Heart left ventricle (tissue), 16 donors: ENCODE data around the gene SYF2. TPM values are rescaled to one million over a fixed set of nuclear protein-coding genes. Genes with fewer than 3 reads are reported as not detected.
"Not testable (repeated sequence)": the region's sequence is repeated elsewhere in the genome, so short reads cannot be mapped to it uniquely, and the experiment has no call there.

Source experiments
- ATAC-seq, 4 donors: fragments of 200-7000 bp; cut with Tn5 transposase; one replicate each; pipeline ENCODE4 v1.9.1; 2020 to 2022; ENCODE audit warnings: moderate library complexity in 4 of 4, mild to moderate bottlenecking in 3 of 4, moderate number of reproducible peaks in 1 of 4
- DNase-seq, 5 donors: peaks; one replicate each; pipeline ENCODE4 v3.0.0-alpha.2; 2020
- H3K27ac ChIP-seq, 12 donors: fragments of 200-600 bp; sonication (generic) in 4 of 12; one replicate each; pipeline versions ENCODE4 v1.5.0 to v1.8.0; 2016 to 2022; ENCODE audit warnings: mild to moderate bottlenecking in 2 of 12
- H3K27me3 ChIP-seq, 9 donors: fragments of 200-600 bp; sonication (generic) in 2 of 9; one replicate each; pipeline versions ENCODE4 v1.5.1 to v1.8.0; 2016 to 2022; ENCODE audit warnings: mild to moderate bottlenecking in 3 of 9
- H3K36me3 ChIP-seq, 9 donors: fragments of 200-600 bp; sonication (generic) in 2 of 9; one replicate each; pipeline versions ENCODE4 v1.5.0 to v1.8.0; 2018 to 2022; ENCODE audit warnings: mild to moderate bottlenecking in 2 of 9
- H3K4me1 ChIP-seq, 12 donors: fragments of 200-600 bp; sonication (generic) in 4 of 12; one replicate each; pipeline versions ENCODE4 v1.5.0 to v1.8.0; 2016 to 2022; ENCODE audit warnings: mild to moderate bottlenecking in 3 of 12
- H3K4me3 ChIP-seq, 12 donors: fragments of 200-600 bp; sonication (generic) in 4 of 12; one replicate each; pipeline versions ENCODE4 v1.5.0 to v1.8.0; 2017 to 2022; ENCODE audit warnings: mild to moderate bottlenecking in 9 of 12, moderate library complexity in 4 of 12
- H3K9me3 ChIP-seq, 12 donors: fragments of 200-600 bp; sonication (generic) in 4 of 12; one replicate each; pipeline versions ENCODE4 v1.5.0 to v1.8.0; 2016 to 2022; ENCODE audit warnings: mild to moderate bottlenecking in 1 of 12
- CTCF ChIP-seq, 12 donors: fragments of 200-600 bp; sonication (generic) in 4 of 12; IDR thresholded peaks; one replicate each; pipeline versions ENCODE4 v1.5.0 to v1.8.0; 2018 to 2022; ENCODE audit warnings: antibody characterized with exemption in 12 of 12, mild to moderate bottlenecking in 5 of 12
- POLR2A ChIP-seq, 2 donors: fragments of 450-650 bp; IDR thresholded peaks; one replicate each; pipeline ENCODE4 v1.6.1; 2017; ENCODE audit warnings: antibody characterized with exemption in 2 of 2, mild to moderate bottlenecking in 2 of 2, moderate library complexity in 2 of 2
- WGBS, 4 donors: extraction: QIAGEN DNeasy Blood & Tissue Kit in 2 of 4; methylation state at CpG; one replicate each; pipeline versions ENCODE4 v1.1.5 to v1.1.7; 2013 to 2018; 5-methylcytosine and 5-hydroxymethylcytosine counted together
- intact Hi-C, 10 donors: fragments of 100-400 bp; cut with DNase I; formaldehyde crosslinking; loops; one replicate each; pipeline versions ENCODE4 v1.11.1 to v1.14.2; 2022
- long read RNA-seq, 3 donors: library from polyadenylated mRNA; unstranded; transcript quantifications; one replicate each; pipeline ENCODE4 v2.0.0, GENCODE V29; 2020 to 2021
- polyA plus RNA-seq, 2 donors: library from polyadenylated mRNA; stranded (reverse); fragments of 200-250 nt; gene quantifications; one replicate each; pipeline ENCODE4 v1.2.3, GENCODE V29; 2013
- total RNA-seq, 9 donors: library from RNA; depleted of rRNA in 2 of 9; stranded (reverse); fragments of >200 nt in 2 of 9; fragmentation: NEBNext Ultra II Directional in 3 of 9; extraction: Animal tissue kit (Norgen Biotek cat#: 25700) in 3 of 9; gene quantifications; one replicate each; pipeline versions ENCODE4 v1.1.0 to v1.2.4, GENCODE V29; 2016 to 2023
- donor health status: ischemic (EF 13 %, LVEDD 7.1; RV severe dilation, severe dysfunction).
- donor health status: healthy with polysubstance abuse.
- donor health status: DM: no; HTN: yes; CAD: no.
- donor health status: DM: no; HTN: no; CAD: no.
- donor health status: ischemic (EF 25% LVEDD 6.9; RV normal size, moderate dysfunction).
- donor health status: ischemic (EF 25% LVEDD 5.7; RV mildly dilated, moderate dysfunction).
- donor health status: healthy.
- donor health status: DM: yes; HTN: yes; CAD: no.
- donor health status: ischemic (EF 35%, LVEDD 5.7; RV mildly dilated, moderate dysfunction).
- donor health status: nonischemic (EF 11% LVEDD 7.7; RV severe dilation, severe dysfunction).
- donor health status: DM: yes; HTN: yes; CAD: no.
- donor health status: PGD.
- donor health status: ischemic (EF 29% LVEDD 5.4; RV normal size, mild dysfunction).
- donor health status: nonischemic (EF 23%, LVEDD 6.1; RV moderate dilation, normal function).

The SYF2 gene
- 10 to 100 TPM; 25.0 to 41.3 (median 31.6) TPM for total RNA-seq
- 10 to 100 TPM; 43.1 to 60.3 TPM for polyA plus RNA-seq
- long read RNA-seq, donor 1, transcript SYF2-201 (7 exons, 1,345 nt) = major isoform, 31 of 43 reads
- long read RNA-seq, donor 1, partial matches to known transcripts = 8 of 43 reads
- long read RNA-seq, donor 1, other reads (novel, unspliced or antisense) = 2 of 43 reads
- long read RNA-seq, donor 2, transcript SYF2-201 (7 exons, 1,345 nt) = major isoform, 29 of 33 reads
- long read RNA-seq, donor 2, partial matches to known transcripts = 4 of 33 reads
- long read RNA-seq, donor 2, other reads (novel, unspliced or antisense) = 0 of 33 reads
- long read RNA-seq, donor 3, transcript SYF2-201 (7 exons, 1,345 nt) = major isoform, 14 of 20 reads
- long read RNA-seq, donor 3, partial matches to known transcripts = 4 of 20 reads
- long read RNA-seq, donor 3, other reads (novel, unspliced or antisense) = 0 of 20 reads

DNA sequence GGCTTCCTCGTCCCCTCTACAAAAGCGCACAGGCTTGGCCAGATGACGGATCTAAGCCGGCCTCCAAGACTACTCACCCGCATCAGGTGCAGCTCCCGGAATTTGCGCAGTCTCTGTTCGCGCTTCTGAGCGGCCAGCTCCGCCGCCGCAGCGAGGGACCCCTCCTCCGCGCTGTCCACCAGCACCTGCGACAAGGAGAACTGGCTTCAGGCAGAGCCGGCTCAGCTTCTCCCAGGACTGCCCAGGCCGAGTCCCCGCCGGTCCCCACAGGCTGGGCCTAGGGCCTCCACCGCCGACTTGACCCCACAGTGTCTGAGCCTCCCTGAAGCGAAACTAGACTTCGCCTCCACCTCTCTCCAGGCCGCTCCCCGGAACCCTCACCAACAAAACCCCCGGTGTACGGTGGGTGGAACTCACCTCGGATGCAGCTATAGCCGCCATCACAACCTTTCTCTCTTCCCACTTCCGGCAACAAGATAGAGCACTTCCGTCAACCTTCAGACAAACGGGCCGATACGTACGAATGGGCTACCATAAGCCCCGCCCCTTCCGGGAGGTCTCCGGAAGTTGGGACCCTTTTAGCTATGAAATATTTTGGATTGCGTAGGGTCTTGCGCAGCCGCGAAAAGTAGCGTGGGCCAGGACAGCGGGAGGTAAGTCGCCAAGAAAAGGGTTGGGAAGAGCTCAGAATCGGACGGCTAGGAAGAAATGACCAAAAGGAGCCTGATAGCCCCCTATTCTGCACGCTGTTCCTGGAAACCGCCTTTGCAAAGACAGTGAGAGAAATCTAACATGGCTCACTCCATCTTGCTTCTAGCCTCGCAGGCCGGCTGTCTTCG is at the start of gene SYF2:
Gene SYF2, minus strand, starts transcription at position 476 of the 839 bp plus-strand sequence. Its CDS starts 35 bp downstream, at position 441.
- H3K27me3 ChIP-seq = no peaks in the 10 kb centered on the region
- TF ChIP-seq POLR2A (IDR thresholded peaks at IDR 0.05) (peak in 1 of 2 donors; percentile 52), CTCF (IDR thresholded peaks at IDR 0.05) (no peak)
- DNase-seq (peak; percentile 92 to 95 (median 92)), ATAC-seq (peak; percentile 91 to 97 (median 95))
- peak within 1 kb of the TSS; percentile 73 to 98 (median 92) for H3K27ac ChIP-seq
- peaks cover 0 to 47% (median 27%) of the 10 kb centered on the region in 12 donors for H3K4me1 ChIP-seq
- H3K9me3 ChIP-seq = no peaks in the 10 kb centered on the region
- intact Hi-C loops = no loop called here
- WGBS, 4 donors = 0 to 2% (median 1%) methylated on average over 43 to 54 of the region's 54 CpGs
- peak within 1 kb of the TSS; percentile 60 to 94 (median 76) for H3K4me3 ChIP-seq
- peaks cover 3 to 59% (median 47%) of the 10 kb centered on the region in 9 donors for H3K36me3 ChIP-seq

DNA sequence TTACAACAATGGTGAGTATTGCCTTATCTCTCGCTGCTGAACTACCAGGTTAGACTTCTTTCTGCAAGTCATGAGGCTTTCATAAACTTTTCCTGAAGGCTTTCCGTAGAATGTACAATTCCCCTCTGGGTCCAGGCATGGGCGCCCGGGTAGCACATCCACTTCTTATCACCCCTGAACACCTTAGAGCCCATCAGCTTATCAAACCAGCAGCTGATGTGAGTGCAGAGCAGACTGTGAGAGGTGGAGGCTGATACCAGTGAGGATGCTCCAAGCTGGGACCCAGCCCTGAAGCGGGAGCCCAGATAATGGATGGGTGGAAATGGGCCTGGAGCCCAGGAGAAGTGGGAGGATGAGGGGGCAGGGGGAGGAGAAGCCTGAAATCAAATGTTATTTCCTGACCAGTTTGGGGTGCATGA is 47.4 kb upstream of the SYF2 start:
- not testable (repeated sequence) for H3K27me3 ChIP-seq, H3K27ac ChIP-seq, ATAC-seq, DNase-seq, H3K4me1 ChIP-seq, H3K4me3 ChIP-seq, H3K36me3 ChIP-seq, H3K9me3 ChIP-seq
- 66 to 78% (median 75%) methylated on average over 3 to 4 of the region's 5 CpGs for WGBS, 4 donors
- intact Hi-C loops = loop anchor here in 1 of 10 donors (10.0 kb wide), 1 partner anchor 235 kb away; no protein-coding TSS in a partner anchor

DNA sequence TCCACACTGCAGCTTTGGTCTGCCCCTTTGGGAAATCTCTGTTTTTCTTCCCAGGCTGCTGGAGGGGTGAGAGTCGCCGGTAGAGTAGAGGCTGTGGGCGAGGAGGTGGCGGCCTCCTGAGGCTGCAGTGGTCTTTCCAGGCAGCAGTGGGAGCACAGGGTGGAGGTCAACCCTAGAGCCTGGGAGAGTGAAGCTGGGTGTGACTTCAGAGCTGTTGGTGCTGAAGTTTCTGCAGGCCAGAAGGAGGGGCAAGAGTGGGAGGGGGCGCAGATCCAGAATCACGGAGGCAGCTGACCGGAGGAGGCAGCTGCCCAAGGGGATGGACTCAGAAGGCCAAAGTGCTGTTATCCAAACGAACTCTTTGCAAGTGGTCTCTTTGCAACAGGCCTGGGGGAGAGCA is 46.5 kb upstream of the SYF2 start:
- DNase-seq, H3K27ac ChIP-seq, H3K36me3 ChIP-seq, ATAC-seq, H3K4me3 ChIP-seq, intact Hi-C loops, H3K9me3 ChIP-seq, H3K27me3 ChIP-seq, H3K4me1 ChIP-seq: not testable (repeated sequence)
- 67 to 70% (median 70%) methylated on average over 3 to 7 of the region's 8 CpGs for WGBS, 4 donors

DNA sequence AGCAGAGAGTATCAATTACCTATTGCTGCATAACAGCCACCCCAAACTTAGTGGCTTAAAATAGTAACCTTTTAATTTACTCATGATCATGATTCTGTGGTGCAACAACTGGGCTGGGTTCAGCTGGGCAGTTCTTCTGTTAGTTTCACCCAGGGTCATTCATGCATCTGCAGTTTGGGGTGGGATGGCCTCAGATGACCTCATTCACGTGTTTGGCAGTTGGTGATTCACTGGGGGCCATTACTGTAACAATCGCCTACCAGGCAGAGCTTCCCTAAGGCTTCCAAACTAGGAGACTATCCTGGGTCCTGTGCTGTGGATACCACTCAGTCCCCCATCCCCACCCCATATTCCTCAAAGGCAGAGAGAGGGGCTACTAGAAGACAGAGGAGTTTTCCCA is 46.1 kb upstream of the SYF2 start:
- H3K36me3 ChIP-seq, DNase-seq, H3K9me3 ChIP-seq, H3K27me3 ChIP-seq, H3K4me1 ChIP-seq, H3K4me3 ChIP-seq, H3K27ac ChIP-seq, intact Hi-C loops, ATAC-seq: not testable (repeated sequence)
- whole genome bisulfite sequencing, 4 donors = 66 to 76% (median 67%) methylated on average over 2 of the region's 2 CpGs; no CpG with 5 or more reads in 1 of the 4 donors

DNA sequence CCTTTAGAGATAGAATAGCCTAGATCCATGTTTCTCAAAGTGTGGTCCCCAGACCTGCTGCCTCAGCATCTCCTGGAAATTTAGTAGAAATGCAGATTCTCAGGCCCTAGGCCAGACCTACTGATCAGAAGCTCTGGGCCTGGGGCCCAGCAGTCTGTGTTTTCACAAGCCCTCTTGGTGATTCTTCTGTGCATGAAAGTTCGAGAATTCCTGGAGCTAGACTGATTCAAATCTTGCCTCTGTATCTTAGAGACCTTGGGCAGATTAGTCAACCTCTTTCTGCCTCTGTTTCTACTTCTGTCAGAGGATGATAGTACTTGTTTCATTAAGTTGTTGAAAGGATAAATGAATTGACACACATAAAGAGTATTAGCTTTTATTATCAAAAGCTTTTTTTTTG is 45.0 kb upstream of the SYF2 start:
- H3K27ac ChIP-seq, intact Hi-C loops, DNase-seq, ATAC-seq, H3K36me3 ChIP-seq, H3K27me3 ChIP-seq, H3K4me1 ChIP-seq, H3K4me3 ChIP-seq, H3K9me3 ChIP-seq: not testable (repeated sequence)
- WGBS, 4 donors = 83 to 84% (median 84%) methylated on average over 1 of the region's 1 CpG; no CpG with 5 or more reads in 1 of the 4 donors

- H3K27me3 ChIP-seq, H3K36me3 ChIP-seq, intact Hi-C loops, H3K4me3 ChIP-seq, H3K4me1 ChIP-seq, ATAC-seq, H3K27ac ChIP-seq, H3K9me3 ChIP-seq, DNase-seq: not testable (repeated sequence)
- 75 to 80% (median 79%) methylated on average over 4 of the region's 4 CpGs for WGBS, 4 donors
These were observed 43.3 kb upstream of the SYF2 start for GRCh38 chr1:25275648-25276047.

DNA sequence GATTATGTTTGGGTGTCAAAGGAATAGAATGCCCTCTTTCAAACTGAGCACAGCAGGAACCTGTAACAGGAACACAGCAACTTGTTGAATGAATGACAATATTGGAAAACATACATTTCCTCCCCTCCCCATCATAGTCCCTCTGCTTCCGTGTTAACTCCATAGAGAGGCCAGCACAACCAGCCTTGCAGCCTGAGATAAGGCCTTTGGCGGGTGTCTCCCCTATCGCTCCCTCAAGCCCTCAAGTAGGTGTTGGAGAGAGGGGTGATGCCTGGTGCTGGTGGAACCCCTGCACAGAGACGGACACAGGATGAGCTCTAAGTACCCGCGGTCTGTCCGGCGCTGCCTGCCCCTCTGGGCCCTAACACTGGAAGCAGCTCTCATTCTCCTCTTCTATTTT is 39.9 kb upstream of the SYF2 start, which contains the start of gene RHD:
Gene RHD, plus strand, starts transcription at position 272 of the 400 bp plus-strand sequence. Its CDS starts 39 bp downstream, at position 311.
- DNase-seq, H3K4me3 ChIP-seq, ATAC-seq, intact Hi-C loops, H3K27me3 ChIP-seq, H3K9me3 ChIP-seq, H3K27ac ChIP-seq, H3K36me3 ChIP-seq, H3K4me1 ChIP-seq: not testable (repeated sequence)
- 20 to 83% (median 71%) methylated on average over 1 to 8 of the region's 8 CpGs for WGBS, 4 donors

DNA sequence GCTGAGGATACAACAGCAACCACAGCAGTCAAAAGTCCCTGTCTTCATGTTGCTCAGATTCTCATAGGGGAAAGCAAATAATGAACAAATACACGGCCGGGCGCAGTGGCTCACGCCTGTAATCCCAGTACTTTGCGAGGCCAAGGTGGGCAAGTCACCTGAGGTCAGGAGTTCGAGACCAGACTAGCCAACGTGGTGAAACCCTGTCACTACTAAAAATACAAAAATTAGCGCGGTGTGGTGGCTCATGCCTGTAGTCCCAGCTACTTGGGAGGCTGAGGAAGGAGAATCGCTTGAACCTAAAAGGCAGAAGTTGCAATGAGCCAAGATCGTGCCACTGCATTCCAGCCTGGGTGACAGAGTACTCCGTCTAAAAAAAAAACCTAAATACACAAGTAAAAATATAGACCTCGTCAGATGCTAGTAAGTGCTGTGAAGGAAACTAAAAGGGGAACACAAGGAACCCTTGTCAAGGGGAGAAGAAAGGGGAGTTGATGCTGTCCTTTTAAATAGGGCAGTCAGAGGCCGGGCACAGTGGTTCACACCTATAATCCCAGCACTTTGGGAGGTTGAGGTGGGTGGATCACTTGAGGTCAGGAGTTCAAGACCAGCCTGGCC is 36.0 kb upstream of the SYF2 start:
- ATAC-seq = not testable (repeated sequence)

More for the DNA sequence above, 36.0 kb upstream of the SYF2 start:
- WGBS, 4 donors = 37 to 44% (median 41%) methylated on average over 12 to 14 of the region's 14 CpGs
- H3K27me3 ChIP-seq, H3K9me3 ChIP-seq, intact Hi-C loops, DNase-seq, H3K36me3 ChIP-seq: not testable (repeated sequence)
- Histone ChIP-seq H3K4me1 (peaks cover 0 to 11% (median 0%) of the 10 kb centered on the region in 12 donors), H3K27ac (peak overlapping the region in 6 of 12 donors; percentile 70 to 88 (median 82)), H3K4me3 (peak overlapping the region in 8 of 12 donors; percentile 45 to 85 (median 60))
